GM23338 (cell line): ENCODE results near the gene TUBB4A. TPM values are rescaled to one million over a fixed set of nuclear protein-coding genes. Genes with fewer than 3 reads are reported as not detected.

Experiments
- ATAC-seq: fragments of 200-7000 bp; cut with Tn5 transposase; 3 replicates; pipeline ENCODE4 v1.9.1; 2020
- DNase-seq: peaks from one replicate; pipeline ENCODE4 v3.0.0-alpha.2; 2015; ENCODE audit warnings: low spot score
- H2AFZ ChIP-seq: fragments of 200-600 bp; sonication (generic); 2 replicates; pipeline ENCODE4 v1.8.0; 2016; ENCODE audit warnings: antibody characterized with exemption, mild to moderate bottlenecking, moderate library complexity
- H3F3A ChIP-seq: fragments of 200-600 bp; sonication (generic); replicated peaks from 2 replicates; pipeline ENCODE4 v1.8.0; 2017; ENCODE audit warnings: antibody characterized with exemption, mixed run types, low read depth
- H3K27ac ChIP-seq: fragments of 200-600 bp; sonication (generic); 2 replicates; pipeline ENCODE4 v1.6.1; 2016; ENCODE audit warnings: low read depth
- H3K27me3 ChIP-seq: fragments of 200-600 bp; sonication (generic); 2 replicates; pipeline ENCODE4 v1.8.0; 2016; ENCODE audit warnings: mild to moderate bottlenecking, mixed run types, moderate library complexity; ENCODE audit not compliant: insufficient read depth
- H3K36me3 ChIP-seq: fragments of 200-600 bp; sonication (generic); 2 replicates; pipeline ENCODE4 v1.8.0; 2016; ENCODE audit warnings: mild to moderate bottlenecking; ENCODE audit not compliant: insufficient read depth
- H3K4me1 ChIP-seq: fragments of 200-600 bp; sonication (generic); 2 replicates; pipeline ENCODE4 v1.8.0; 2016; ENCODE audit warnings: mild to moderate bottlenecking, moderate library complexity; ENCODE audit not compliant: insufficient read depth
- H3K4me2 ChIP-seq: fragments of 200-600 bp; sonication (generic); 2 replicates; pipeline ENCODE4 v1.7.1; 2017; ENCODE audit warnings: mixed run types
- H3K4me3 ChIP-seq: fragments of 200-600 bp; sonication (generic); 2 replicates; pipeline ENCODE4 v1.6.1; 2016; ENCODE audit warnings: mixed run types
- H3K79me2 ChIP-seq: fragments of 200-600 bp; sonication (generic); replicated peaks from 2 replicates; pipeline ENCODE4 v1.8.0; 2017; ENCODE audit warnings: mild to moderate bottlenecking; ENCODE audit not compliant: insufficient read depth
- H3K9me2 ChIP-seq: fragments of 200-600 bp; sonication (generic); 2 replicates; pipeline ENCODE4 v1.8.0; 2017; ENCODE audit not compliant: insufficient read depth
- H4K20me1 ChIP-seq: fragments of 200-600 bp; sonication (generic); replicated peaks from 2 replicates; pipeline ENCODE4 v1.8.0; 2017; ENCODE audit warnings: mild to moderate bottlenecking; ENCODE audit not compliant: insufficient read depth
- H3K27ac Mint-ChIP-seq: 2 replicates; pipeline ENCODE4 v1.8.0; 2020; ENCODE audit warnings: inconsistent platforms, mild to moderate bottlenecking, moderate library complexity, mixed read lengths
- H3K27me3 Mint-ChIP-seq: 3 replicates; pipeline ENCODE4 v1.8.0; 2022; ENCODE audit warnings: low read depth, mild to moderate bottlenecking, moderate library complexity, mixed read lengths, inconsistent platforms; ENCODE audit not compliant: insufficient read depth, poor library complexity
- H3K36me3 Mint-ChIP-seq: 3 replicates; pipeline ENCODE4 v1.8.0; 2021; ENCODE audit warnings: low read depth, mild to moderate bottlenecking, inconsistent platforms, moderate library complexity, mixed read lengths
- H3K4me1 Mint-ChIP-seq: 3 replicates; pipeline ENCODE4 v1.8.0; 2020; ENCODE audit warnings: mild to moderate bottlenecking, inconsistent platforms, mixed read lengths
- H3K4me3 Mint-ChIP-seq: 3 replicates; pipeline ENCODE4 v1.8.0; 2021; ENCODE audit warnings: moderate library complexity, mild to moderate bottlenecking, inconsistent platforms, mixed read lengths
- H3K9me3 Mint-ChIP-seq: 3 replicates; pipeline ENCODE4 v1.8.0; 2020; ENCODE audit warnings: moderate library complexity, mild to moderate bottlenecking, inconsistent platforms, mixed read lengths
- CREB1 ChIP-seq: fragments of 250-450 bp; sonication (Bioruptor Pico); IDR thresholded peaks from 2 replicates; pipeline ENCODE4 v1.5.0; 2020; ENCODE audit warnings: low read depth, mild to moderate bottlenecking, moderate library complexity
- CTCF ChIP-seq, 2 experiments: fragments of 200-600 bp in 1 of 2; sonication (generic) in 1 of 2; conservative IDR thresholded peaks; 2 replicates each; pipeline versions ENCODE4 v1.5.1 to v1.6.1; 2016 to 2017; ENCODE audit warnings: antibody characterized with exemption in 2 of 2, low read depth in 2 of 2, mild to moderate bottlenecking in 2 of 2, moderate library complexity in 1 of 2
- ETS1 ChIP-seq: IDR thresholded peaks from 2 replicates; pipeline ENCODE4 v1.6.1; 2016; ENCODE audit warnings: antibody characterized with exemption
- EZH2 ChIP-seq: fragments of 200-600 bp; sonication (generic); IDR thresholded peaks from one replicate; pipeline ENCODE4 v1.8.0; 2017; ENCODE audit warnings: antibody characterized with exemption, mild to moderate bottlenecking, low read depth; ENCODE audit not compliant: unreplicated experiment
- EZH2phosphoT487 ChIP-seq: fragments of 200-600 bp; sonication (generic); IDR thresholded peaks from one replicate; pipeline ENCODE4 v1.8.1; 2018; ENCODE audit warnings: antibody characterized with exemption; ENCODE audit not compliant: unreplicated experiment
- JUNB ChIP-seq: IDR thresholded peaks from one replicate; pipeline ENCODE4 v1.6.1; 2016; ENCODE audit warnings: antibody characterized with exemption; ENCODE audit not compliant: unreplicated experiment
- NANOG ChIP-seq: IDR thresholded peaks from 2 replicates; pipeline ENCODE4 v1.6.1; 2016; ENCODE audit warnings: antibody characterized with exemption, borderline replicate concordance
- POLR2AphosphoS5 ChIP-seq: IDR thresholded peaks from 2 replicates; pipeline ENCODE4 v1.6.1; 2016; ENCODE audit warnings: antibody characterized with exemption, low read depth
- REST ChIP-seq: IDR thresholded peaks from one replicate; pipeline ENCODE4 v1.6.1; 2018; ENCODE audit warnings: antibody characterized with exemption; ENCODE audit not compliant: unreplicated experiment
- STAT1 ChIP-seq: IDR thresholded peaks from one replicate; pipeline ENCODE4 v1.6.1; 2016; ENCODE audit warnings: antibody characterized with exemption; ENCODE audit not compliant: unreplicated experiment
- ZNF114 ChIP-seq: fragments of 250-450 bp; sonication (Bioruptor Pico); IDR thresholded peaks from 2 replicates; pipeline ENCODE4 v1.5.0; 2020; ENCODE audit warnings: mild to moderate bottlenecking, moderate library complexity
- ZNF331 ChIP-seq: fragments of 250-450 bp; sonication (Bioruptor Pico); IDR thresholded peaks from 2 replicates; pipeline ENCODE4 v1.5.0; 2020; ENCODE audit warnings: low read depth, mild to moderate bottlenecking, moderate library complexity
- ZNF462 ChIP-seq: fragments of 250-450 bp; sonication (Bioruptor Pico); IDR thresholded peaks from 2 replicates; pipeline ENCODE4 v1.5.0; 2020; ENCODE audit warnings: mild to moderate bottlenecking, moderate library complexity
- polyA plus RNA-seq: library from polyadenylated mRNA; unstranded; fragments of >200 nt; fragmentation: Nextera tagmentation; extraction: Ambion mirVana; gene quantifications from 2 replicates; pipeline ENCODE4 v1.2.1, GENCODE V29; 2016
- total RNA-seq: library from RNA; depleted of rRNA; stranded (reverse); fragments of >200 nt; shearing (Covaris generic); gene quantifications from 2 replicates; pipeline ENCODE4 v1.2.3, GENCODE V29; 2014

Gene TUBB4A
- total and polyA plus RNA-seq, 2 experiments from 2014 or later = 32.9 to 41.7 TPM

GRCh38 chr19:6452899-6453298 is 49.2 kb downstream of the TUBB4A start:
- no peak for TF ChIP-seq CTCF (conservative IDR thresholded peaks at IDR 0.05; ENCODE audit: low read depth in 2 of 2)
- no peak for TF ChIP-seq STAT1
- TF ChIP-seq ZNF114 (CRISPR knock-in tag) = no peak
- TF ChIP-seq ZNF462 (CRISPR knock-in tag) = no peak
- TF ChIP-seq POLR2AphosphoS5 = no peak
- no peak for TF ChIP-seq ZNF331 (CRISPR knock-in tag)
- TF ChIP-seq REST = no peak
- TF ChIP-seq NANOG = no peak
- TF ChIP-seq JUNB = no peak
- TF ChIP-seq EZH2 = no peak
- no peak for TF ChIP-seq EZH2phosphoT487
- TF ChIP-seq CREB1 (CRISPR knock-in tag) = no peak
- TF ChIP-seq ETS1 = no peak
- no peak overlapping the region for H3K27ac Mint-ChIP-seq
- Histone ChIP-seq H4K20me1 (no peaks in the 10 kb centered on the region; the same call in 1 of the 2 replicates), H3K79me2 (no peaks in the 10 kb centered on the region), H3K27ac (no peak overlapping the region), H3K36me3 (peaks cover 11% of the 10 kb centered on the region; the same call in 1 of the 2 replicates), H3K27me3 (no peaks in the 10 kb centered on the region), H2AFZ (no peak overlapping the region), H3K4me3 (no peak overlapping the region), H3K4me1 (no peaks in the 10 kb centered on the region), H3K4me2 (no peak overlapping the region), H3K9me2 (no peaks in the 10 kb centered on the region), H3F3A (no peaks in the 10 kb centered on the region)
- no peak for DNase-seq
- no peak for ATAC-seq
- H3K4me3 Mint-ChIP-seq = no peak overlapping the region
- peaks cover 2% of the 10 kb centered on the region; the same call in 1 of the 3 replicates for H3K4me1 Mint-ChIP-seq
- peaks cover 4% of the 10 kb centered on the region for H3K27me3 Mint-ChIP-seq
- H3K36me3 Mint-ChIP-seq = peaks cover 51% of the 10 kb centered on the region
- H3K9me3 Mint-ChIP-seq = peaks cover 10% of the 10 kb centered on the region; the same call in 2 of the 3 replicates
